HEK293 (cell line): Measurements from ENCODE around the gene ACHE.

Experiments used
- GFI1B ChIP-seq: fragments of 450-650 bp; formaldehyde crosslinking; IDR thresholded peaks from 2 replicates; pipeline ENCODE4 v1.5.1; 2016; ENCODE audit warnings: missing biosample characterization, missing genetic modification characterization
- GLIS1 ChIP-seq: fragments of 450-650 bp; formaldehyde crosslinking; IDR thresholded peaks from 2 replicates; pipeline ENCODE4 v1.5.1; 2016; ENCODE audit warnings: missing biosample characterization, missing genetic modification characterization
- IKZF3 ChIP-seq: fragments of 450-650 bp; IDR thresholded peaks from 2 replicates; pipeline ENCODE4 v1.5.0; 2018; ENCODE audit warnings: missing biosample characterization, mild to moderate bottlenecking, missing genetic modification characterization, moderate library complexity
- KLF10 ChIP-seq: fragments of 450-650 bp; IDR thresholded peaks from 2 replicates; pipeline ENCODE4 v1.5.1; 2018; ENCODE audit warnings: missing biosample characterization, mild to moderate bottlenecking, missing genetic modification characterization
- MZF1 ChIP-seq: fragments of 450-650 bp; formaldehyde crosslinking; IDR thresholded peaks from 2 replicates; pipeline ENCODE4 v1.5.1; 2017; ENCODE audit warnings: missing biosample characterization, missing genetic modification characterization, borderline replicate concordance
- SETDB1 ChIP-seq: IDR thresholded peaks from one replicate; pipeline ENCODE4 v1.6.1; 2017; ENCODE audit warnings: mild to moderate bottlenecking, low read length, moderate library complexity, mixed read lengths; ENCODE audit not compliant: insufficient read length
- SP3 ChIP-seq: fragments of 450-650 bp; formaldehyde crosslinking; IDR thresholded peaks from 2 replicates; pipeline ENCODE4 v1.5.1; 2016; ENCODE audit warnings: missing biosample characterization, missing genetic modification characterization
- ZBTB17 ChIP-seq: fragments of 450-650 bp; formaldehyde crosslinking; IDR thresholded peaks from 2 replicates; pipeline ENCODE4 v1.5.1; 2016; ENCODE audit warnings: missing biosample characterization, missing genetic modification characterization
- ZBTB48 ChIP-seq: fragments of 450-650 bp; formaldehyde crosslinking; IDR thresholded peaks from 2 replicates; pipeline ENCODE4 v1.5.1; 2016; ENCODE audit warnings: missing biosample characterization, missing genetic modification characterization
- ZNF133 ChIP-seq: fragments of 450-650 bp; formaldehyde crosslinking; IDR thresholded peaks from 2 replicates; pipeline ENCODE4 v1.5.1; 2016; ENCODE audit warnings: missing biosample characterization, missing genetic modification characterization
- ZNF175 ChIP-seq: fragments of 450-650 bp; formaldehyde crosslinking; IDR thresholded peaks from 2 replicates; pipeline ENCODE4 v1.5.1; 2016; ENCODE audit warnings: missing biosample characterization, missing genetic modification characterization
- ZNF280D ChIP-seq: fragments of 450-650 bp; formaldehyde crosslinking; IDR thresholded peaks from 2 replicates; pipeline ENCODE4 v1.5.1; 2016; ENCODE audit warnings: missing biosample characterization, missing genetic modification characterization
- ZNF311 ChIP-seq: fragments of 450-650 bp; formaldehyde crosslinking; IDR thresholded peaks from 2 replicates; pipeline ENCODE4 v1.5.1; 2017; ENCODE audit warnings: missing biosample characterization, missing genetic modification characterization, borderline replicate concordance
- ZNF335 ChIP-seq: fragments of 450-650 bp; formaldehyde crosslinking; conservative IDR thresholded peaks from 2 replicates; pipeline ENCODE4 v1.5.1; 2016; ENCODE audit warnings: missing biosample characterization, missing genetic modification characterization
- ZNF350 ChIP-seq: fragments of 450-650 bp; formaldehyde crosslinking; IDR thresholded peaks from 2 replicates; pipeline ENCODE4 v1.5.0; 2017; ENCODE audit warnings: missing biosample characterization, mild to moderate bottlenecking, missing genetic modification characterization
- ZNF37A ChIP-seq: fragments of 450-650 bp; IDR thresholded peaks from 2 replicates; pipeline ENCODE4 v1.5.1; 2018; ENCODE audit warnings: missing biosample characterization, missing genetic modification characterization
- ZNF529 ChIP-seq: fragments of 450-650 bp; formaldehyde crosslinking; IDR thresholded peaks from 2 replicates; pipeline ENCODE4 v1.5.1; 2017; ENCODE audit warnings: missing genetic modification characterization, missing biosample characterization; ENCODE audit not compliant: insufficient replicate concordance
- ZNF558 ChIP-seq: fragments of 450-650 bp; formaldehyde crosslinking; IDR thresholded peaks from 2 replicates; pipeline ENCODE4 v1.5.1; 2016; ENCODE audit warnings: missing biosample characterization, missing genetic modification characterization
- ZNF560 ChIP-seq: fragments of 450-650 bp; formaldehyde crosslinking; IDR thresholded peaks from 2 replicates; pipeline ENCODE4 v1.5.1; 2017; ENCODE audit warnings: missing biosample characterization, missing genetic modification characterization, borderline replicate concordance
- ZNF571 ChIP-seq: fragments of 450-650 bp; formaldehyde crosslinking; IDR thresholded peaks from 2 replicates; pipeline ENCODE4 v1.5.0; 2017; ENCODE audit warnings: missing biosample characterization, missing genetic modification characterization
- ZNF621 ChIP-seq: fragments of 450-650 bp; formaldehyde crosslinking; IDR thresholded peaks from 2 replicates; pipeline ENCODE4 v1.5.1; 2017; ENCODE audit warnings: missing biosample characterization, missing genetic modification characterization
- ZNF639 ChIP-seq: fragments of 450-650 bp; formaldehyde crosslinking; IDR thresholded peaks from 2 replicates; pipeline ENCODE4 v1.5.1; 2016; ENCODE audit warnings: missing biosample characterization, missing genetic modification characterization
- ZNF677 ChIP-seq: fragments of 450-650 bp; IDR thresholded peaks from 2 replicates; pipeline ENCODE4 v1.5.0; 2018; ENCODE audit warnings: missing biosample characterization, mild to moderate bottlenecking, missing genetic modification characterization, moderate library complexity
- ZNF704 ChIP-seq: fragments of 450-650 bp; formaldehyde crosslinking; IDR thresholded peaks from 2 replicates; pipeline ENCODE4 v1.5.1; 2016; ENCODE audit warnings: missing biosample characterization, missing genetic modification characterization
- ZNF768 ChIP-seq: fragments of 450-650 bp; formaldehyde crosslinking; IDR thresholded peaks from 2 replicates; pipeline ENCODE4 v1.5.1; 2018; ENCODE audit warnings: missing biosample characterization, mild to moderate bottlenecking, missing genetic modification characterization
- ZNF785 ChIP-seq: fragments of 450-650 bp; formaldehyde crosslinking; IDR thresholded peaks from 2 replicates; pipeline ENCODE4 v1.5.1; 2016; ENCODE audit warnings: missing biosample characterization, missing genetic modification characterization
- ZNF843 ChIP-seq: fragments of 450-650 bp; formaldehyde crosslinking; IDR thresholded peaks from 2 replicates; pipeline ENCODE4 v1.5.1; 2016; ENCODE audit warnings: missing biosample characterization, missing genetic modification characterization
- ZSCAN30 ChIP-seq: fragments of 450-650 bp; IDR thresholded peaks from 2 replicates; pipeline ENCODE4 v1.5.1; 2018; ENCODE audit warnings: missing biosample characterization, mild to moderate bottlenecking, missing genetic modification characterization, moderate library complexity
- TF ChIP-seq, protein P1 (sequence below): IDR thresholded peaks from 2 replicates; pipeline ENCODE4 v1.6.1; 2011; ENCODE audit warnings: mild to moderate bottlenecking, low read depth, low read length, borderline replicate concordance
- TF ChIP-seq, protein P2 (sequence below): fragments of 450-650 bp; formaldehyde crosslinking; IDR thresholded peaks from 2 replicates; pipeline ENCODE4 v1.5.1; 2016; ENCODE audit warnings: missing biosample characterization, missing genetic modification characterization
- TF ChIP-seq, protein P3 (sequence below): fragments of 450-650 bp; formaldehyde crosslinking; IDR thresholded peaks from 2 replicates; pipeline ENCODE4 v1.5.1; 2017; ENCODE audit warnings: missing biosample characterization, missing genetic modification characterization

The ACHE gene

DNA sequence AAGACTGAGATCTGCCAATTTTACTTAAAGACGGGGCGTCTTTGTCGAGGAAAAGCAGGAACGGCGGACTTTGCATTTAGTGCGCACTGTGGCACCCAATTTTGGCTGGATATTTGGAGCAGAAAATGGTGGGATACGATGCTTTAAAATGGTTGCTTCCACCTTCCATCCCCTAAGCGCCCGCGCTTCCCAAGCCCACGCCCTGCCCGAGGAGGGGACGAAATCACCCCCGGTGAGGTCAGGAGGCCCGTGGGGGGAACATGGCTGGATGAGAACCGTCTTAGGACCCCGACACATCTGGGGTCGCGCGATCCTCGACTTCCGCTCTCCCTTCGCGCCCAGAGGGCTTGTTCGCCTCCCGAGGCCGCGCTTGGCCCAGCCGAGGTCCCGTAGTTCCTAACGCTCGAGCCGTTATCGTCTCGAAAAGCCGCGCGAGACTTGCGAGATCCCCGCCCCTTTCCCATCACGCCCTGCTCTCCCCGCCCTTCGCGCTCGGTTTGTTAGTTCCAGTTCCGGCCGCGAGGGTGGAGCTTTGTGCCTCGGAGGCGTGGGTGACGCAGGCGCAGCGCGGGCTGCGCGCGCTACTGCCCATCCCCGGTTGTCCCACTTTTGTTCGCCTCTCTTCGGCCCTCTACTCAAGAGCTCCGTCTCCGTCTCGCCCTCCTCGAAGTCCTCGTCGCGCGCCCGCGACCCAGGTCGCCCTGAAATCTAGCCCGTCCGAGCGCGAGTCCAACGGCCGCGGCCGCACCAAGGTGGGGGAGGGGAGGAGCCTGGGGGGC lies 20.9 kb downstream of the ACHE start, which contains the start of gene SRRT (continued):
- TF ChIP-seq ZNF280D (tag by site-specific recombination): no peak
- no peak for TF ChIP-seq ZNF560 (tag by site-specific recombination)
- TF ChIP-seq ZSCAN30 (tag by site-specific recombination): peak; percentile 85
- no peak for TF ChIP-seq ZNF37A (tag by site-specific recombination)
- TF ChIP-seq KLF10: peak; percentile 59; the same call in 1 of the 2 replicates
- TF ChIP-seq ZNF350 (tag by site-specific recombination): no peak
- TF ChIP-seq, protein P1, sequence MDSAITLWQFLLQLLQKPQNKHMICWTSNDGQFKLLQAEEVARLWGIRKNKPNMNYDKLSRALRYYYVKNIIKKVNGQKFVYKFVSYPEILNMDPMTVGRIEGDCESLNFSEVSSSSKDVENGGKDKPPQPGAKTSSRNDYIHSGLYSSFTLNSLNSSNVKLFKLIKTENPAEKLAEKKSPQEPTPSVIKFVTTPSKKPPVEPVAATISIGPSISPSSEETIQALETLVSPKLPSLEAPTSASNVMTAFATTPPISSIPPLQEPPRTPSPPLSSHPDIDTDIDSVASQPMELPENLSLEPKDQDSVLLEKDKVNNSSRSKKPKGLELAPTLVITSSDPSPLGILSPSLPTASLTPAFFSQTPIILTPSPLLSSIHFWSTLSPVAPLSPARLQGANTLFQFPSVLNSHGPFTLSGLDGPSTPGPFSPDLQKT: no peak
- TF ChIP-seq ZNF558: no peak
- TF ChIP-seq SP3 (tag by site-specific recombination): peak; percentile 97
- no peak for TF ChIP-seq ZNF529 (tag by site-specific recombination)
- TF ChIP-seq ZNF133: no peak
- TF ChIP-seq ZNF335: peak; percentile 84
- TF ChIP-seq MZF1 (tag by site-specific recombination): 0 out of 2 replicates have a peak, but pooled peaks have one; percentile 33
- TF ChIP-seq ZNF311 (tag by site-specific recombination): no peak
- TF ChIP-seq ZNF704: no peak
- no peak for TF ChIP-seq ZNF571
- TF ChIP-seq, protein P2, sequence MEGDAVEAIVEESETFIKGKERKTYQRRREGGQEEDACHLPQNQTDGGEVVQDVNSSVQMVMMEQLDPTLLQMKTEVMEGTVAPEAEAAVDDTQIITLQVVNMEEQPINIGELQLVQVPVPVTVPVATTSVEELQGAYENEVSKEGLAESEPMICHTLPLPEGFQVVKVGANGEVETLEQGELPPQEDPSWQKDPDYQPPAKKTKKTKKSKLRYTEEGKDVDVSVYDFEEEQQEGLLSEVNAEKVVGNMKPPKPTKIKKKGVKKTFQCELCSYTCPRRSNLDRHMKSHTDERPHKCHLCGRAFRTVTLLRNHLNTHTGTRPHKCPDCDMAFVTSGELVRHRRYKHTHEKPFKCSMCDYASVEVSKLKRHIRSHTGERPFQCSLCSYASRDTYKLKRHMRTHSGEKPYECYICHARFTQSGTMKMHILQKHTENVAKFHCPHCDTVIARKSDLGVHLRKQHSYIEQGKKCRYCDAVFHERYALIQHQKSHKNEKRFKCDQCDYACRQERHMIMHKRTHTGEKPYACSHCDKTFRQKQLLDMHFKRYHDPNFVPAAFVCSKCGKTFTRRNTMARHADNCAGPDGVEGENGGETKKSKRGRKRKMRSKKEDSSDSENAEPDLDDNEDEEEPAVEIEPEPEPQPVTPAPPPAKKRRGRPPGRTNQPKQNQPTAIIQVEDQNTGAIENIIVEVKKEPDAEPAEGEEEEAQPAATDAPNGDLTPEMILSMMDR (tag by site-specific recombination): peak; percentile 78
- peak; percentile 60; the same call in 1 of the 2 replicates for TF ChIP-seq ZNF639 (tag by site-specific recombination)
- peak; percentile 32 for TF ChIP-seq GLIS1 (tag by site-specific recombination)
- no peak for TF ChIP-seq ZNF768 (tag by site-specific recombination)
- TF ChIP-seq IKZF3 (tag by site-specific recombination): peak; percentile 57; the same call in 1 of the 2 replicates
- no peak for TF ChIP-seq GFI1B (tag by site-specific recombination)
- peak; percentile 86 for TF ChIP-seq ZBTB17 (tag by site-specific recombination)
- TF ChIP-seq ZNF677: no peak
- TF ChIP-seq ZNF175: no peak
- TF ChIP-seq ZBTB48 (tag by site-specific recombination): peak; percentile 37; the same call in 1 of the 2 replicates
- TF ChIP-seq, protein P3, sequence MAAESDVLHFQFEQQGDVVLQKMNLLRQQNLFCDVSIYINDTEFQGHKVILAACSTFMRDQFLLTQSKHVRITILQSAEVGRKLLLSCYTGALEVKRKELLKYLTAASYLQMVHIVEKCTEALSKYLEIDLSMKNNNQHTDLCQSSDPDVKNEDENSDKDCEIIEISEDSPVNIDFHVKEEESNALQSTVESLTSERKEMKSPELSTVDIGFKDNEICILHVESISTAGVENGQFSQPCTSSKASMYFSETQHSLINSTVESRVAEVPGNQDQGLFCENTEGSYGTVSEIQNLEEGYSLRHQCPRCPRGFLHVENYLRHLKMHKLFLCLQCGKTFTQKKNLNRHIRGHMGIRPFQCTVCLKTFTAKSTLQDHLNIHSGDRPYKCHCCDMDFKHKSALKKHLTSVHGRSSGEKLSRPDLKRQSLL: peak; percentile 86
- no peak for TF ChIP-seq ZNF785 (tag by site-specific recombination)
- TF ChIP-seq ZNF843 (tag by site-specific recombination): peak; percentile 64; the same call in 1 of the 2 replicates
- no peak for TF ChIP-seq SETDB1
- no peak for TF ChIP-seq ZNF621 (tag by site-specific recombination)
